Neural progenitor cell (in vitro differentiated cells): ENCODE data around the gene RAB40B. TPM values are rescaled to one million over a fixed set of nuclear protein-coding genes. Genes with fewer than 3 reads are reported as not detected.

Source experiments
- DNase-seq: peaks from one replicate; pipeline ENCODE4 v3.0.0-alpha.2; 2016; ENCODE audit warnings: low spot score
- H2AFZ ChIP-seq: fragments of 200-600 bp; sonication (generic); replicated peaks from 2 replicates; pipeline ENCODE4 v1.6.1; 2016; ENCODE audit warnings: antibody characterized with exemption
- H3F3A ChIP-seq: fragments of 200-600 bp; sonication (generic); 2 replicates; pipeline ENCODE4 v1.6.1; 2016; ENCODE audit warnings: antibody characterized with exemption, low read depth
- H3K27ac ChIP-seq: fragments of 200-600 bp; sonication (generic); 2 replicates; pipeline ENCODE4 v1.5.1; 2016; ENCODE audit warnings: mild to moderate bottlenecking
- H3K27me3 ChIP-seq: fragments of 200-600 bp; sonication (generic); 2 replicates; pipeline ENCODE4 v1.6.1; 2016; ENCODE audit warnings: mild to moderate bottlenecking, moderate library complexity
- H3K36me3 ChIP-seq: fragments of 200-600 bp; sonication (generic); 2 replicates; pipeline ENCODE4 v1.5.1; 2016
- H3K4me1 ChIP-seq: fragments of 200-600 bp; sonication (generic); 2 replicates; pipeline ENCODE4 v1.6.1; 2016; ENCODE audit warnings: mixed run types
- H3K4me2 ChIP-seq: fragments of 200-600 bp; sonication (generic); 2 replicates; pipeline ENCODE4 v1.6.1; 2016
- H3K4me3 ChIP-seq: fragments of 200-600 bp; sonication (generic); 2 replicates; pipeline ENCODE4 v1.5.1; 2016
- H3K79me2 ChIP-seq: fragments of 200-600 bp; sonication (generic); 2 replicates; pipeline ENCODE4 v1.6.1; 2016; ENCODE audit warnings: low read depth
- H3K9ac ChIP-seq: fragments of 200-600 bp; sonication (generic); 2 replicates; pipeline ENCODE4 v1.6.1; 2016
- H3K9me3 ChIP-seq: fragments of 200-600 bp; sonication (generic); 2 replicates; pipeline ENCODE4 v1.5.1; 2016; ENCODE audit warnings: low read depth
- H4K20me1 ChIP-seq: fragments of 200-600 bp; sonication (generic); 2 replicates; pipeline ENCODE4 v1.6.1; 2016; ENCODE audit warnings: low read depth
- H3K27ac Mint-ChIP-seq: 3 replicates; pipeline ENCODE4 v1.8.0; 2021; ENCODE audit warnings: mixed read lengths
- H3K27me3 Mint-ChIP-seq: 2 replicates; pipeline ENCODE4 v1.8.0; 2022; ENCODE audit warnings: low read depth, mild to moderate bottlenecking, inconsistent platforms, moderate library complexity, mixed read lengths; ENCODE audit not compliant: insufficient read depth
- H3K36me3 Mint-ChIP-seq: 3 replicates; pipeline ENCODE4 v1.8.0; 2021; ENCODE audit warnings: mixed read lengths
- H3K4me1 Mint-ChIP-seq: 3 replicates; pipeline ENCODE4 v1.8.0; 2021; ENCODE audit warnings: mixed read lengths
- H3K4me3 Mint-ChIP-seq: 3 replicates; pipeline ENCODE4 v1.8.0; 2021; ENCODE audit warnings: mild to moderate bottlenecking, moderate library complexity, mixed read lengths
- H3K9me3 Mint-ChIP-seq: 3 replicates; pipeline ENCODE4 v1.8.0; 2020; ENCODE audit warnings: mixed read lengths
- CTCF ChIP-seq: fragments of 200-600 bp; sonication (generic); IDR thresholded peaks from 2 replicates; pipeline ENCODE4 v1.5.1; 2017; ENCODE audit warnings: antibody characterized with exemption, mild to moderate bottlenecking
- EZH2 ChIP-seq: fragments of 200-600 bp; sonication (generic); IDR thresholded peaks from 2 replicates; pipeline ENCODE4 v1.6.1; 2017; ENCODE audit warnings: antibody characterized with exemption, mild to moderate bottlenecking, moderate library complexity
- EZH2phosphoT487 ChIP-seq: fragments of 200-600 bp; sonication (generic); IDR thresholded peaks from 2 replicates; pipeline ENCODE4 v1.6.1; 2017; ENCODE audit warnings: antibody characterized with exemption
- total RNA-seq: library from RNA; depleted of rRNA; stranded (reverse); fragments of >200 nt; gene quantifications from 2 replicates; pipeline ENCODE4 v1.2.3, GENCODE V29; 2015; ENCODE audit warnings: low replicate concordance

The RAB40B gene
- total RNA-seq, 1 donor from 2014 or later, result 5.6 TPM

GRCh38 chr17:82690786-82691489 is 7.6 kb downstream of the RAB40B start:
- H3K4me2 ChIP-seq, result no peak overlapping the region
- H3K4me1 Mint-ChIP-seq, result peaks cover 18% of the 10 kb centered on the region
- H3K36me3 ChIP-seq, result no peaks in the 10 kb centered on the region
- H3F3A ChIP-seq, result no peaks in the 10 kb centered on the region
- no peak overlapping the region for H3K4me3 Mint-ChIP-seq
- H3K9me3 ChIP-seq, result no peaks in the 10 kb centered on the region
- H2AFZ ChIP-seq, result no peak overlapping the region
- H3K9me3 Mint-ChIP-seq, result peaks cover 18% of the 10 kb centered on the region
- no peak overlapping the region for H3K27ac ChIP-seq
- H3K79me2 ChIP-seq, result no peaks in the 10 kb centered on the region
- H3K27ac Mint-ChIP-seq, result no peak overlapping the region
- H3K9ac ChIP-seq, result no peak overlapping the region
- H3K27me3 ChIP-seq, result peaks cover 7% of the 10 kb centered on the region
- peaks cover 10% of the 10 kb centered on the region for H3K4me1 ChIP-seq
- peaks cover 13% of the 10 kb centered on the region for H3K27me3 Mint-ChIP-seq
- DNase-seq, result peak; percentile 34
- TF ChIP-seq EZH2, result no peak
- H4K20me1 ChIP-seq, result no peaks in the 10 kb centered on the region
- peaks cover 10% of the 10 kb centered on the region for H3K36me3 Mint-ChIP-seq
- no peak overlapping the region for H3K4me3 ChIP-seq

- Mint-ChIP-seq H3K36me3 (peaks cover 4% of the 10 kb centered on the region), H3K4me1 (peaks cover 18% of the 10 kb centered on the region), H3K27me3 (peaks cover 9% of the 10 kb centered on the region), H3K27ac (no peak overlapping the region), H3K4me3 (no peak overlapping the region), H3K9me3 (peaks cover 7% of the 10 kb centered on the region)
- Histone ChIP-seq H3F3A (no peaks in the 10 kb centered on the region), H3K27ac (no peak overlapping the region), H4K20me1 (no peaks in the 10 kb centered on the region), H3K4me3 (no peak overlapping the region), H3K4me2 (no peak overlapping the region), H3K9ac (no peak overlapping the region), H3K9me3 (no peaks in the 10 kb centered on the region), H3K27me3 (no peaks in the 10 kb centered on the region), H3K36me3 (no peaks in the 10 kb centered on the region), H3K79me2 (no peaks in the 10 kb centered on the region), H2AFZ (no peak overlapping the region), H3K4me1 (peaks cover 10% of the 10 kb centered on the region)
- DNase-seq, result no peak
- TF ChIP-seq CTCF (no peak), EZH2 (no peak), EZH2phosphoT487 (no peak)
These were observed 9.4 kb downstream of the RAB40B start for GRCh38 chr17:82689077-82689476.

GRCh38 chr17:82687871-82688270 is 10.6 kb downstream of the RAB40B start:
- DNase-seq, result no peak
- H2AFZ ChIP-seq, result no peak overlapping the region
- no peak overlapping the region for H3K4me3 ChIP-seq
- H3K9me3 ChIP-seq, result no peaks in the 10 kb centered on the region
- Mint-ChIP-seq H3K4me1 (peaks cover 18% of the 10 kb centered on the region), H3K36me3 (peaks cover 2% of the 10 kb centered on the region), H3K4me3 (no peak overlapping the region), H3K27me3 (peaks cover 7% of the 10 kb centered on the region), H3K9me3 (no peaks in the 10 kb centered on the region), H3K27ac (no peak overlapping the region)
- no peaks in the 10 kb centered on the region for H4K20me1 ChIP-seq
- TF ChIP-seq EZH2 (no peak), EZH2phosphoT487 (no peak), CTCF (no peak)
- H3K36me3 ChIP-seq, result no peaks in the 10 kb centered on the region
- H3K9ac ChIP-seq, result no peak overlapping the region
- H3K79me2 ChIP-seq, result no peaks in the 10 kb centered on the region
- H3K27ac ChIP-seq, result no peak overlapping the region
- H3K27me3 ChIP-seq, result no peaks in the 10 kb centered on the region
- no peak overlapping the region for H3K4me2 ChIP-seq
- peaks cover 10% of the 10 kb centered on the region for H3K4me1 ChIP-seq
- no peaks in the 10 kb centered on the region for H3F3A ChIP-seq

GRCh38 chr17:82687375-82687861 is 11.1 kb downstream of the RAB40B start:
- Histone ChIP-seq H2AFZ (no peak overlapping the region), H3K27me3 (no peaks in the 10 kb centered on the region), H3K9ac (no peak overlapping the region), H3K4me3 (no peak overlapping the region), H3K4me2 (no peak overlapping the region), H3K27ac (no peak overlapping the region), H3F3A (no peaks in the 10 kb centered on the region), H3K36me3 (no peaks in the 10 kb centered on the region), H3K79me2 (no peaks in the 10 kb centered on the region), H3K9me3 (no peaks in the 10 kb centered on the region), H4K20me1 (no peaks in the 10 kb centered on the region), H3K4me1 (peaks cover 10% of the 10 kb centered on the region)
- TF ChIP-seq EZH2 (no peak), CTCF (no peak), EZH2phosphoT487 (no peak)
- H3K27me3 Mint-ChIP-seq, result peaks cover 7% of the 10 kb centered on the region
- no peak overlapping the region for H3K27ac Mint-ChIP-seq
- DNase-seq, result no peak
- no peak overlapping the region for H3K4me3 Mint-ChIP-seq
- peaks cover 2% of the 10 kb centered on the region for H3K36me3 Mint-ChIP-seq
- H3K4me1 Mint-ChIP-seq, result peaks cover 16% of the 10 kb centered on the region
- H3K9me3 Mint-ChIP-seq, result no peaks in the 10 kb centered on the region
